Measurements from ENCODE around the gene DCAF4. TPM values are rescaled to one million over a fixed set of nuclear protein-coding genes. Genes with fewer than 3 reads are reported as not detected.

DCAF4 gene
- total and polyA plus RNA-seq, 2 of the 4 experiments (the other 2 are of a cell fraction) = 28.8 to 29.4 TPM

DNA sequence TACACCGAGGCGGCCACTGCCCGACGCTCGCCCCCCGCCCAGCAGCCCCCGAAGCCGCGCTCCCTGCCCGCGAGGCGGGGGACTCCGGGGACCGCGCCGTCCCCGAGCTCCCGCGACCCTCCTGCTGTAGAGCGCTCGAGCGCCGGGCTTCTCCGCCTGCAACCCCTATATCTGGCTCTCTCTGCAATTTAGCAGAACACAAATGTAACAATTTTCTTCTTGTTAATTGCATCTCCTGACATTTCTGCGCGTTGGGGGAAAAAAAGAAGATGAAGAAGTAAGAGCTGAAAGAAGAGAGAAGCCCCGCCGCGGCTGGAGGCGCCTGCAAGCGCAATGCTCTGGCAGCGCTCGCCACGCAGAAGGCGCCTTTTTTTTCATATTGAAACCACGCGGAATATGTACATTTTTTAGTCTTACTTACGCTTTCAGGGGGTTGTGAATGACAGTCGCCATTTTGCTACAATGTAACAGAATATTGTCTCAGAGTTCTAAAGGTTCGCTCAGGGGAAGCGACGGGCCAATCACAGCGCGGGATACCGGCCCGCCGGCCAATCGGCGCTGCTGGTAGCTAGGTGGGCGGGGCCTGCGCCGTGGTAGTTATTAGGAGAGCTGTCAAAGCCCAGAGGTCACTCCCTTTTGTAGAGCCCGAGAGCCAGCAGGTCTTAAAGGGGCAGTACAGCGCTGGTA is 32.5 kb upstream of the DCAF4 start, which contains the start of gene DPF3 (continued):
- TF ChIP-seq, protein P1, sequence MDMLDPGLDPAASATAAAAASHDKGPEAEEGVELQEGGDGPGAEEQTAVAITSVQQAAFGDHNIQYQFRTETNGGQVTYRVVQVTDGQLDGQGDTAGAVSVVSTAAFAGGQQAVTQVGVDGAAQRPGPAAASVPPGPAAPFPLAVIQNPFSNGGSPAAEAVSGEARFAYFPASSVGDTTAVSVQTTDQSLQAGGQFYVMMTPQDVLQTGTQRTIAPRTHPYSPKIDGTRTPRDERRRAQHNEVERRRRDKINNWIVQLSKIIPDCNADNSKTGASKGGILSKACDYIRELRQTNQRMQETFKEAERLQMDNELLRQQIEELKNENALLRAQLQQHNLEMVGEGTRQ (IDR thresholded peaks at IDR 0.05; ENCODE audit: low read depth, low read length) = no peak

DNA sequence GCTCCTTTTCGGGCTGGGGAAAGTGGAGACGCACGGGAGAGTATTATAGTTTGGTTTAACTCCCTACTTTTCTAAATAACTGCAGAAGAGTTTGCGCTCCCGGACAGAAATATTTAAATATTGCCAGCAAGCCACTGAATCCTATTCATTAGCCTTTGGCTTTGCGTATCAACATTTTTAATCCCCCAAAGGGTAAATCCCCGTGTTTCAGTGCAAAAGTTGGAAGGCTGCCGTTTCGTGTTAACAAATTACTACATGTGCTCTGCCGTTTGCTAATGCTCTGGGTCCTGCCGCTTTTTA is 32.0 kb upstream of the DCAF4 start:
- Histone ChIP-seq H3K4me1 (ENCODE audit: control insufficient read depth, insufficient read depth, low read length) (peaks cover 12% of the 10 kb centered on the region), H2BK15ac (ENCODE audit: low read depth, low read length) (0 out of 3 replicates have a peak overlapping the region, but pooled peaks have one; percentile 6), H2BK120ac (ENCODE audit: low read depth, low read length) (peak overlapping the region; percentile 45; the same call in 1 of the 2 replicates), H3K9me3 (ENCODE audit: control insufficient read depth, insufficient read depth, low read length) (no peaks in the 10 kb centered on the region), H3K4me3 (ENCODE audit: insufficient read depth, low read depth, low read length) (peak overlapping the region; percentile 51), H3K79me1 (ENCODE audit: low read depth in 1 of 2, low read length in 2 of 2) (peaks cover 15 to 28% of the 10 kb centered on the region in 2 experiments), H3K56ac (ENCODE audit: extremely low read depth, insufficient read depth, low read length) (peak overlapping the region; percentile 22; the same call in 1 of the 2 replicates), H4K91ac (ENCODE audit: insufficient read depth, low read depth, low read length) (0 out of 2 replicates have a peak overlapping the region, but pooled peaks have one; percentile 1), H4K5ac (ENCODE audit: low read depth, low read length) (no peak overlapping the region), H3K27ac (ENCODE audit: insufficient read depth, low read length) (peak overlapping the region; percentile 9; the same call in 1 of the 2 replicates), H3K27me3 (ENCODE audit: control insufficient read depth, insufficient read depth, low read length) (no peaks in the 10 kb centered on the region), H4K8ac (ENCODE audit: low read depth in 2 of 2, low read length in 2 of 2) (peak overlapping the region; percentile 2 to 6; a peak in 1 of 4 replicates), H2AK5ac (ENCODE audit: low read depth, low read length) (no peak overlapping the region), H3K36me3 (ENCODE audit: control insufficient read depth, insufficient read depth, low read length) (no peaks in the 10 kb centered on the region), H3K9ac (ENCODE audit: low read depth, low read length) (peak overlapping the region; percentile 67), H2BK5ac (ENCODE audit: low read depth, low read length, poor library complexity, severe bottlenecking) (no peak overlapping the region), H4K20me1 (ENCODE audit: insufficient read depth, low read length) (peaks cover 21% of the 10 kb centered on the region), H3K4ac (ENCODE audit: low read depth, low read length) (peak overlapping the region; percentile 42), H3K23ac (ENCODE audit: low read depth, low read length) (peak overlapping the region; percentile 21; the same call in 1 of the 2 replicates), H3K9me1 (ENCODE audit: insufficient read depth, low read length) (no peaks in the 10 kb centered on the region; the same call in 1 of the 2 replicates), H2BK20ac (ENCODE audit: low read depth, low read length) (no peak overlapping the region), H3K18ac (ENCODE audit: low read depth, low read length) (peak overlapping the region; percentile 55; the same call in 1 of the 2 replicates), H3K14ac (replicated peaks; ENCODE audit: low read depth, low read length) (peak overlapping the region; percentile 39; the same call in 1 of the 2 replicates), H3K4me2 (ENCODE audit: low read depth, low read length) (peak overlapping the region; percentile 94), H2AK9ac (replicated peaks; ENCODE audit: low read depth, low read length, poor library complexity) (no peak overlapping the region), H2AFZ (replicated peaks; ENCODE audit: low read length, poor library complexity) (peak overlapping the region; percentile 64)
- intact Hi-C loops (cut with micrococcal nuclease) (loop anchor here (5.0 kb wide), 4 partner anchors 92 to 287 kb away; no protein-coding TSS in a partner anchor), in situ Hi-C loops (cut with MboI; ENCODE audit: low sequenced_read_pairs) (no loop called here), dilution Hi-C loops (cut with HindIII; ENCODE audit: low sequenced_read_pairs, unreplicated experiment) (no loop called here)
- 0% methylated on average over 8 of the region's 11 CpGs; no CpG with 5 or more reads in 1 of the 2 experiments for WGBS, 2 experiments (ENCODE audit: extremely low coverage in 2 of 2, insufficient read length in 1 of 2)
- ATAC-seq (ENCODE audit: low read depth) (no peak), DNase-seq (no peak)
- CTCF ChIA-PET = interaction anchor here (0.6 to 2.0 kb wide), 5 partner anchors 11 to 381 kb away, joined by 3 to 11 read pairs (median 6); no protein-coding TSS in a partner anchor
- TF ChIP-seq CHD1 (IDR thresholded peaks at IDR 0.05; ENCODE audit: low read depth, low read length) (no peak), RCOR1 (IDR thresholded peaks at IDR 0.05; ENCODE audit: insufficient replicate concordance, low read length) (no peak), MAZ (IDR thresholded peaks at IDR 0.05; ENCODE audit: borderline replicate concordance, low read depth, low read length) (no peak), SMC3 (IDR thresholded peaks at IDR 0.05; ENCODE audit: low read depth, low read length) (no peak), NFE2L2 (IDR thresholded peaks at IDR 0.05; ENCODE audit: low read depth, low read length) (no peak), BHLHE40 (IDR thresholded peaks at IDR 0.05; ENCODE audit: low read depth, low read length) (no peak)
- TF ChIP-seq, protein P1 (IDR thresholded peaks at IDR 0.05; ENCODE audit: low read depth, low read length) = no peak
- POLR2A ChIA-PET (ENCODE audit: unreplicated experiment) = interaction anchor here (0.5 to 0.8 kb wide), 2 partner anchors 277 to 386 kb away, joined by 3 to 4 read pairs; no protein-coding TSS in a partner anchor
- no TSS peak for BruUV-seq (replicated peaks)

All from IMR-90 (cell line).